Lower lobe of right lung (tissue), 2 donors: ENCODE measurements around the gene THOC6. TPM values are rescaled to one million over a fixed set of nuclear protein-coding genes. Genes with fewer than 3 reads are reported as not detected.

Experiments used
- ATAC-seq, 2 donors: fragments of 200-7000 bp; cut with Tn5 transposase; one replicate each; pipeline ENCODE4 v1.9.1; 2020 to 2022; ENCODE audit warnings: mild to moderate bottlenecking in 2 of 2, moderate library complexity in 2 of 2
- DNase-seq: peaks from one replicate; pipeline ENCODE4 v3.0.0-alpha.2; 2020
- H3K27ac ChIP-seq: fragments of 200-600 bp; one replicate; pipeline ENCODE4 v1.8.0; 2022
- H3K27me3 ChIP-seq: fragments of 200-600 bp; one replicate; pipeline ENCODE4 v1.8.0; 2022; ENCODE audit warnings: low read depth
- H3K36me3 ChIP-seq: fragments of 200-600 bp; one replicate; pipeline ENCODE4 v1.8.0; 2022; ENCODE audit warnings: mild to moderate bottlenecking
- H3K4me1 ChIP-seq: fragments of 200-600 bp; one replicate; pipeline ENCODE4 v1.8.0; 2022
- H3K4me3 ChIP-seq: fragments of 200-600 bp; one replicate; pipeline ENCODE4 v1.8.0; 2022; ENCODE audit warnings: mild to moderate bottlenecking
- H3K9me3 ChIP-seq: fragments of 200-600 bp; one replicate; pipeline ENCODE4 v1.8.0; 2022
- intact Hi-C: fragments of 100-400 bp; cut with DNase I; formaldehyde crosslinking; loops from one replicate; pipeline ENCODE4 v1.11.0; 2022
- total RNA-seq: library from RNA; stranded (reverse); fragmentation: NEBNext Ultra II Directional; extraction: Animal tissue kit (Norgen Biotek cat#: 25700); gene quantifications from one replicate; pipeline ENCODE4 v1.2.1, GENCODE V29; 2021
- TF ChIP-seq, protein P1 (sequence below): fragments of 200-600 bp; IDR thresholded peaks from one replicate; pipeline ENCODE4 v1.8.0; 2022; ENCODE audit warnings: antibody characterized with exemption, mild to moderate bottlenecking
- donor health status: DM: no; HTN: yes; CAD: no; lungs with severe emphysema.

The THOC6 gene
- total RNA-seq, 1 donor from 2014 or later, result 26.8 TPM

DNA sequence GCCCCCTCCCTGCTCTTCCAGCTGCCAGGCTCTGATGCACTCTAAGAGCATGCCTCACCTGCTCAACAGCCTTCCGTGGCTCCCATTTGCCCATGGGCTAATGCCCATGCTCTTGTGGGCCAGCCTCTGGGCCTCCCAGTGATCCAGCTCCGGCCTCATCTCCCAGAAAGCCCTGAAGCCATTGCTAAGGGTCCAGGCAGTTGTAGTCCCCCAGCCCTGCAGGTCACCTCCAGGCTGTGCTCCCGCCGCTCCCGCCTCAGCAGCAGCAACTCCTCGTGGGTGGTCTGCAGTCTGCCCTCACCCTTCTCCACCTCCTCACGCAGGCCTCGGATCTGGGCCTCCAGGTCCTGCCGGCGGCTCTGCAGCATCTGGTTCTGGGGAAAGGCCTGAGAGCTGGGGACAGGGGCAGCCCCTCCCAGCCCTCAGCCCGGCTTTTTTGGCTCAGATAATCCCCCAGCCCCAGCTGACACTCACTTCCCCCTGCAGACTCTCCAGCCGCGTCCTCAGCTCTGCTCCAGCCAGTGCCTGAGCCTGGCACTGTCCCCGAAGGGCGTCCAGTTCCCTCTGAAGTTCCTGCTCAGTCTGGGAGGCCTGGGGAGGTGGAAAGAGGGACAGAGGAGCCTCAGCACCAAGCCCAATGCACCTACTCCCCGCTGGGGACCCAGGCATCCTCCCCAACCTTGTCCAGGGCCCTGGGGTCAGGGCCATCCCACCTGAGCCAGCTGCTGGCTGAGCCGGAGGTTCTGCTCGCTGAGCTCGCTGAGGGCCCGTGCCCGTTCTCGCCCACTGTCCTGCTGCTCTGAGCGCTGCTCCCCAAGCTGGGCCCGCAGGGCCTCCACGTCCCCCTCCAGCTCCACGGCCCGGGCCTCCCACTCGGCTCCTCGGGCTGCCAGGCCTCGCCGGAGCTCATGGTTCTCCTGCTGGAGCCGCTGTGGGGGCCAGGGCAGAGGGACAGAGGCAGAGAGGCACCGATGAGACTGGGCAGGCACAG lies 6.7 kb downstream of the THOC6 start:
- peaks cover 64% of the 10 kb centered on the region for H3K27me3 ChIP-seq
- no peak for DNase-seq
- no peak overlapping the region for H3K4me3 ChIP-seq
- peaks cover 18% of the 10 kb centered on the region for H3K36me3 ChIP-seq
- intact Hi-C loops, result no loop called here
- H3K27ac ChIP-seq, result no peak overlapping the region
- peaks cover 21% of the 10 kb centered on the region for H3K4me1 ChIP-seq
- TF ChIP-seq, protein P1, sequence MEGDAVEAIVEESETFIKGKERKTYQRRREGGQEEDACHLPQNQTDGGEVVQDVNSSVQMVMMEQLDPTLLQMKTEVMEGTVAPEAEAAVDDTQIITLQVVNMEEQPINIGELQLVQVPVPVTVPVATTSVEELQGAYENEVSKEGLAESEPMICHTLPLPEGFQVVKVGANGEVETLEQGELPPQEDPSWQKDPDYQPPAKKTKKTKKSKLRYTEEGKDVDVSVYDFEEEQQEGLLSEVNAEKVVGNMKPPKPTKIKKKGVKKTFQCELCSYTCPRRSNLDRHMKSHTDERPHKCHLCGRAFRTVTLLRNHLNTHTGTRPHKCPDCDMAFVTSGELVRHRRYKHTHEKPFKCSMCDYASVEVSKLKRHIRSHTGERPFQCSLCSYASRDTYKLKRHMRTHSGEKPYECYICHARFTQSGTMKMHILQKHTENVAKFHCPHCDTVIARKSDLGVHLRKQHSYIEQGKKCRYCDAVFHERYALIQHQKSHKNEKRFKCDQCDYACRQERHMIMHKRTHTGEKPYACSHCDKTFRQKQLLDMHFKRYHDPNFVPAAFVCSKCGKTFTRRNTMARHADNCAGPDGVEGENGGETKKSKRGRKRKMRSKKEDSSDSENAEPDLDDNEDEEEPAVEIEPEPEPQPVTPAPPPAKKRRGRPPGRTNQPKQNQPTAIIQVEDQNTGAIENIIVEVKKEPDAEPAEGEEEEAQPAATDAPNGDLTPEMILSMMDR, result no peak
- ATAC-seq, result no peak
- no peaks in the 10 kb centered on the region for H3K9me3 ChIP-seq

DNA sequence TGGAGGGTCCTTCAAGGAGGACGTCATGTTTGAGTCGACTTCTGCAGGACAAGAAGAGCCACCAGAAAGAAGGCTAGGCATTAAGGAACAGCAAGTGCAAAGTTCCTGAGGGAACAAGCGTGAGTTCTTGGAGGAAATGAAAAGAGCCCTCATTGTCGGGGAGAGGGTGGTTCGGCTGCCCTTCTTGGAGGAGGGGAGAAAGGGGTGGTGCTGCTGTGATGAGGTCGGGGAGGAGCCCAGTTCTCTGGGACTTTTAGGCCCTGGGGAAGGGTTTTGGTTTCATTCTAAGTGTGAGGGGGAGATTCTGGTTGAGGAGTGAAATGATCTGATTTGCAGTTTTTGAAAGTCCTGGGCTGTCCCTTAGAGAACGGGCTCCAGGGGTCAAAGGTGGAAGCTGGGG lies 8.8 kb downstream of the THOC6 start:
- Histone ChIP-seq H3K9me3 (no peaks in the 10 kb centered on the region), H3K27me3 (peaks cover 85% of the 10 kb centered on the region), H3K4me1 (peaks cover 30% of the 10 kb centered on the region), H3K36me3 (no peaks in the 10 kb centered on the region), H3K27ac (no peak overlapping the region), H3K4me3 (no peak overlapping the region)
- intact Hi-C loops, result no loop called here
- DNase-seq (no peak), ATAC-seq (no peak)
- TF ChIP-seq, protein P1, result no peak

DNA sequence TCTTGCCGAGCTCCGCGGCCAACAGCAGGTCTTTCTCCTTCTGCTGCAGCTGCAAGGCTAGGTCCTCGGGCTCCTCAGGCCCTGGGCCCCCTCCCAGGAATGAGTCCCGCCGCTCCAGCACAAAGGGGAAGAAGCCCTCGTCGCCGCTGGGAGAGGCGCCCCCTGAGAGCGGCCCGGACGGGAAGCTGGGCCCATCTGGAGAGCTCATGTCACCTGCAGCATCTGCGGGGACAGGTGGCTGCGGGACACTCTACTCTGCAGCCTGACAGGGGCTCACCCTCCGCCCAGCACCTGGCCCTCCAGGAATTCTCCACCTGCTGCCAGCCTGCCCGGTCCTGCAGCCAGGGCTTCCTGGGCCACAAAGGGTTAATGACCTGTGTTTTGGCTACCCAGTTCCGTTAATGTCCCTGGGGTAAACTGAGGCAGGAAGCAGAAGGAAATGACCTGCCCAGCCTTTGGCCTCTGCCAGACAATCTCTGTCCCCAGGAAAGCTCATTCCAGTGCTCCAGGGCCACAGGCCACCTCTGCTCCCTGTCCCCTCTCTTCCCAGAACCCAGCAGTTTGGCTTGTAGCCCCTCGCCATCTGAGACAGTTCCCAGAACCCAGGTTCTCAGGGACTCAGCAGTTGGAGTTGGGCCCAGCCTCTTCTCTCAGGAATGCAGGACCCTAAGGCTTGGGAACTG lies 11.6 kb downstream of the THOC6 start:
- H3K4me3 ChIP-seq, result peak overlapping the region; percentile 48
- no peaks in the 10 kb centered on the region for H3K36me3 ChIP-seq
- no peak for DNase-seq
- H3K4me1 ChIP-seq, result peaks cover 11% of the 10 kb centered on the region
- H3K9me3 ChIP-seq, result no peaks in the 10 kb centered on the region
- intact Hi-C loops, result no loop called here
- H3K27ac ChIP-seq, result no peak overlapping the region
- no peak for ATAC-seq
- TF ChIP-seq, protein P1, result no peak
- peaks cover 89% of the 10 kb centered on the region for H3K27me3 ChIP-seq

DNA sequence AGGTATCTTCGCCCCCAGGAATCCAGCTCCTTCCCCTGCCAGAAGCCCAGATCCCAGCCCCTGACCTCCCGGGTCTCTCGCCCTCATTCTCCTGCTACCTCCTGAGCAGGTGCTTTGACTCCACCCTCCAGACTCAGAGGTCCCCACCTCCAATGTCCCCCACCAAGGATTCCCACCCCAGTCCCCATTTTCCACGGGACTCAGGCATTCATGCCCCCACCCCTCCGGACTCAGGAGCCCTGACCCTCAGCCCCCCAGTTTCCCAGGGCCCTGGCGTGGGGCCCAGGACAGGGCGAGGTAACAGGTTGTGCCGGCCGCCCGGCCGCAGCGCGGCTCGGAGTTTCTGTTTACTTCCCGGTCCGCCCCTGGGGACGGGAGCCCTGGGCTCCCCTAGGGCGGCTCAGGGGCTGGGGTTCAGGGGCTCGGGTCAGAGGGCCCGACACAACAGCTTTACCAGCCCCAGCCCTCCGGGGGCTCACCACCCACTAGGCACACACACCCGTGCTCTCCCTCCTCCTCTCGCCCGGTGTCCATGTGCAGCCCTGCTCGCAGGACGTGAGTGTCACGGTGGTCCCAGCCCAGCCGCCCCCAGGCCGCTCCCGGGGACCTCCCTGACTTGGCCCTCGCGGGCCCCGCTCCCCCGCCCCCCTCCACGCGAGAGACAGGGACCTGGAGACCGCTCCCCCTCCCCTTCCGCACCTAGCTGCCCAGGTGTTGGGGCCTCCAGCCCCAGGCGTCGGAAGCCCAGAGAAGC lies 12.3 kb downstream of the THOC6 start:
- peak; percentile 61 to 72 for ATAC-seq
- H3K4me3 ChIP-seq, result peak overlapping the region; percentile 48
- no peaks in the 10 kb centered on the region for H3K9me3 ChIP-seq
- H3K27me3 ChIP-seq, result peaks cover 89% of the 10 kb centered on the region
- intact Hi-C loops, result no loop called here
- H3K36me3 ChIP-seq, result no peaks in the 10 kb centered on the region
- peak overlapping the region; percentile 60 for H3K27ac ChIP-seq
- peaks cover 11% of the 10 kb centered on the region for H3K4me1 ChIP-seq
- DNase-seq, result peak; percentile 71
- TF ChIP-seq, protein P1, result no peak

DNA sequence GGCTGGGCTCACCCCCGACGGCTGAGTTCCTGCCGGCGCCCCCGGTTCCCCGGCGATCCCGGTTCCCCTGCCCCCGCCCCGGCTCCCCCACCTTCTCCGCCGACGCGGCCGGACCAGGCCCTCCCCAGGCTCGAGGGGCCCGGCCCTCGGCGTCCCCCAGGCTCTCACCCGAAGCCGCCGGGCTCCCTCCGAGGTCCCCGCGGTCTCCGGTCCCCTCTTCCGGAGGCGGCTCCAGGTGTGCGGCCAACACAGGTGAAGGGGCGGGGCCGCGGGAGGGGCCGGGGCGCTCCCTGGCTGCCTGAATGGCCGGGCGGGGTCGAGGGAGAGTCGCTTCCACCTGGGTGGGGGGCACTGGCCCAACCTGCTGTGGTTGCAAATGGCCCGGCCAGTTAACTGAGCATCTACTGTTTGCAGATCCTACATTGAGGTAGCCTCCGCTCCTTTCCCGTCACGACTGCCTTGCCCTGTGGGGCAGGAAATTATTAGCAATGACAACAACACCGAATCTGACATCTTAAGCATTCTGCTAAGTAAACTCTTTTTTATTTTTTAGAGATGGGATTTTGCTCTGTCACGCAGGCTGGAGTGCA lies 13.0 kb downstream of the THOC6 start, which contains the start of gene BICDL2:
TSS of gene BICDL2 (minus strand) at position 219 of the 590 bp plus-strand sequence. CDS start 1,448 bp downstream, outside the sequence.
- peak; percentile 79 to 80 for ATAC-seq
- H3K27ac ChIP-seq, result peak within 1 kb of the TSS; percentile 60
- no peaks in the 10 kb centered on the region for H3K36me3 ChIP-seq
- DNase-seq, result peak; percentile 78
- intact Hi-C loops, result no loop called here
- peaks cover 89% of the 10 kb centered on the region for H3K27me3 ChIP-seq
- TF ChIP-seq, protein P1, result no peak
- H3K4me3 ChIP-seq, result peak within 1 kb of the TSS; percentile 48
- no peaks in the 10 kb centered on the region for H3K9me3 ChIP-seq
- peaks cover 11% of the 10 kb centered on the region for H3K4me1 ChIP-seq
